Measurements from ENCODE around the gene ETS1.

ETS1 gene

GRCh38 chr11:128587415-128587814, at the start of gene ETS1:
Gene ETS1 (minus strand): TSS chr11:128587558. CDS start chr11:128573130, 14,428 bp downstream.
- DNase-seq = no peak

GRCh38 chr11:128634395-128634794, 47.0 kb upstream of the ETS1 start:
- DNase-seq = no peak

GRCh38 chr11:128633384-128633965, 46.1 kb upstream of the ETS1 start:
- DNase-seq = no peak

- no peak for DNase-seq
Measured at GRCh38 chr11:128632141-128632791, 44.9 kb upstream of the ETS1 start.

GRCh38 chr11:128630367-128631230, 43.2 kb upstream of the ETS1 start:
- DNase-seq = peak; percentile 2

- DNase-seq = no peak
Measured at GRCh38 chr11:128629516-128630106, 42.3 kb upstream of the ETS1 start.

- no peak for DNase-seq
Measured at GRCh38 chr11:128628686-128629085, 41.3 kb upstream of the ETS1 start.

GRCh38 chr11:128628325-128628673, 40.9 kb upstream of the ETS1 start:
- no peak for DNase-seq

GRCh38 chr11:128627666-128628324, 40.4 kb upstream of the ETS1 start:
- DNase-seq = no peak

- no peak for DNase-seq
Measured at GRCh38 chr11:128626913-128627665, 39.7 kb upstream of the ETS1 start.

- no peak for DNase-seq
Measured at GRCh38 chr11:128625746-128626145, 38.4 kb upstream of the ETS1 start.

- DNase-seq = no peak
Measured at GRCh38 chr11:128625326-128625725, 38.0 kb upstream of the ETS1 start.

GRCh38 chr11:128624269-128625175, 37.2 kb upstream of the ETS1 start:
- DNase-seq = no peak

- DNase-seq = no peak
Measured at GRCh38 chr11:128623091-128623490, 35.7 kb upstream of the ETS1 start.

GRCh38 chr11:128621601-128622501, 34.5 kb upstream of the ETS1 start:
- DNase-seq = no peak

GRCh38 chr11:128620309-128621100, 33.1 kb upstream of the ETS1 start:
- DNase-seq = no peak

GRCh38 chr11:128619540-128620308, 32.4 kb upstream of the ETS1 start:
- DNase-seq = no peak

GRCh38 chr11:128619007-128619406, 31.6 kb upstream of the ETS1 start:
- no peak for DNase-seq

Measured in NCI-H2171 (cell line).